SK-N-SH treated with all-trans-retinoic acid at 6 μM for 48 hours (cell line): ENCODE measurements around the gene YWHAE.

Experiments used
- ATAC-seq: fragments of 200-7000 bp; cut with Tn5 transposase; 3 replicates; pipeline ENCODE4 v1.9.1; 2020; ENCODE audit warnings: mild to moderate bottlenecking, moderate library complexity
- ARNTL ChIP-seq: fragments of 450-650 bp; formaldehyde crosslinking; IDR thresholded peaks from 2 replicates; pipeline ENCODE4 v1.5.0; 2020; ENCODE audit warnings: low read depth, mild to moderate bottlenecking, moderate library complexity, borderline replicate concordance
- BACH2 ChIP-seq: fragments of 250-450 bp; sonication (Bioruptor Pico); IDR thresholded peaks from 2 replicates; pipeline ENCODE4 v1.9.0; 2021; ENCODE audit warnings: mild to moderate bottlenecking, borderline replicate concordance
- CSDC2 ChIP-seq: fragments of 250-450 bp; sonication (Bioruptor Pico); IDR thresholded peaks from 2 replicates; pipeline ENCODE4 v1.5.0; 2020; ENCODE audit warnings: mild to moderate bottlenecking, moderate library complexity
- ESRRG ChIP-seq: fragments of 250-450 bp; sonication (Bioruptor Pico); IDR thresholded peaks from 2 replicates; pipeline ENCODE4 v1.6.1; 2021; ENCODE audit warnings: mild to moderate bottlenecking
- ISL1 ChIP-seq: fragments of 250-450 bp; sonication (Bioruptor Pico); IDR thresholded peaks from 2 replicates; pipeline ENCODE4 v2.1.2; 2022; ENCODE audit warnings: mild to moderate bottlenecking, moderate library complexity
- OSR1 ChIP-seq: fragments of 250-450 bp; sonication (Bioruptor Pico); IDR thresholded peaks from 2 replicates; pipeline ENCODE4 v1.8.0; 2022; ENCODE audit warnings: moderate library complexity, mild to moderate bottlenecking, inconsistent platforms
- PPARA ChIP-seq: fragments of 250-450 bp; sonication (Bioruptor Pico); IDR thresholded peaks from 2 replicates; pipeline ENCODE4 v1.5.0; 2020; ENCODE audit warnings: mild to moderate bottlenecking, borderline replicate concordance
- RARB ChIP-seq: fragments of 250-450 bp; sonication (Bioruptor Pico); IDR thresholded peaks from 2 replicates; pipeline ENCODE4 v1.8.0; 2021; ENCODE audit warnings: mild to moderate bottlenecking, moderate library complexity
- SNAI2 ChIP-seq: fragments of 250-450 bp; sonication (Bioruptor Pico); IDR thresholded peaks from 2 replicates; pipeline ENCODE4 v1.5.0; 2020; ENCODE audit warnings: mild to moderate bottlenecking, moderate library complexity
- TCF4 ChIP-seq: fragments of 250-450 bp; sonication (Bioruptor Pico); IDR thresholded peaks from 2 replicates; pipeline ENCODE4 v1.8.0; 2021; ENCODE audit warnings: mild to moderate bottlenecking, moderate library complexity, borderline replicate concordance
- TOX ChIP-seq: fragments of 250-450 bp; sonication (Bioruptor Pico); IDR thresholded peaks from 2 replicates; pipeline ENCODE4 v1.8.0; 2021; ENCODE audit warnings: mild to moderate bottlenecking, moderate library complexity, borderline replicate concordance
- ZC3H10 ChIP-seq: fragments of 250-450 bp; sonication (Bioruptor Pico); IDR thresholded peaks from 2 replicates; pipeline ENCODE4 v1.5.1; 2021; ENCODE audit warnings: mild to moderate bottlenecking, moderate library complexity
- ZFP3 ChIP-seq: fragments of 250-450 bp; sonication (Bioruptor Pico); IDR thresholded peaks from 2 replicates; pipeline ENCODE4 v1.5.0; 2020; ENCODE audit warnings: mild to moderate bottlenecking, moderate library complexity
- ZFP30 ChIP-seq: fragments of 450-650 bp; formaldehyde crosslinking; IDR thresholded peaks from 2 replicates; pipeline ENCODE4 v1.5.0; 2022; ENCODE audit warnings: mild to moderate bottlenecking, moderate library complexity
- ZNF565 ChIP-seq: fragments of 450-650 bp; formaldehyde crosslinking; conservative IDR thresholded peaks from 2 replicates; pipeline ENCODE4 v1.5.0; 2020; ENCODE audit warnings: low read depth, mild to moderate bottlenecking, moderate library complexity
- ZNF70 ChIP-seq: fragments of 450-650 bp; formaldehyde crosslinking; IDR thresholded peaks from 2 replicates; pipeline ENCODE4 v1.5.0; 2020; ENCODE audit warnings: mild to moderate bottlenecking, moderate library complexity
- ZNF8 ChIP-seq: fragments of 450-650 bp; formaldehyde crosslinking; IDR thresholded peaks from 2 replicates; pipeline ENCODE4 v1.5.0; 2020; ENCODE audit warnings: mild to moderate bottlenecking, moderate library complexity
- TF ChIP-seq, protein P1 (sequence below): fragments of 250-450 bp; sonication (Bioruptor Pico); IDR thresholded peaks from 2 replicates; pipeline ENCODE4 v1.8.0; 2020; ENCODE audit warnings: mild to moderate bottlenecking, moderate library complexity, borderline replicate concordance
- TF ChIP-seq, protein P2 (sequence below): fragments of 250-450 bp; sonication (Bioruptor Pico); IDR thresholded peaks from 2 replicates; pipeline ENCODE4 v1.5.0; 2020; ENCODE audit warnings: mild to moderate bottlenecking, moderate library complexity
- TF ChIP-seq, protein P3 (sequence below): fragments of 250-450 bp; sonication (Bioruptor Pico); IDR thresholded peaks from 2 replicates; pipeline ENCODE4 v1.5.1; 2020; ENCODE audit warnings: low read depth, mild to moderate bottlenecking, moderate library complexity
- TF ChIP-seq, protein P4 (sequence below): fragments of 250-450 bp; sonication (Bioruptor Pico); IDR thresholded peaks from 2 replicates; pipeline ENCODE4 v1.8.0; 2021; ENCODE audit warnings: low read depth, mild to moderate bottlenecking, moderate library complexity, borderline replicate concordance

The YWHAE gene

GRCh38 chr17:1385861-1386260, 14.2 kb downstream of the YWHAE start:
- TF ChIP-seq, protein P1, sequence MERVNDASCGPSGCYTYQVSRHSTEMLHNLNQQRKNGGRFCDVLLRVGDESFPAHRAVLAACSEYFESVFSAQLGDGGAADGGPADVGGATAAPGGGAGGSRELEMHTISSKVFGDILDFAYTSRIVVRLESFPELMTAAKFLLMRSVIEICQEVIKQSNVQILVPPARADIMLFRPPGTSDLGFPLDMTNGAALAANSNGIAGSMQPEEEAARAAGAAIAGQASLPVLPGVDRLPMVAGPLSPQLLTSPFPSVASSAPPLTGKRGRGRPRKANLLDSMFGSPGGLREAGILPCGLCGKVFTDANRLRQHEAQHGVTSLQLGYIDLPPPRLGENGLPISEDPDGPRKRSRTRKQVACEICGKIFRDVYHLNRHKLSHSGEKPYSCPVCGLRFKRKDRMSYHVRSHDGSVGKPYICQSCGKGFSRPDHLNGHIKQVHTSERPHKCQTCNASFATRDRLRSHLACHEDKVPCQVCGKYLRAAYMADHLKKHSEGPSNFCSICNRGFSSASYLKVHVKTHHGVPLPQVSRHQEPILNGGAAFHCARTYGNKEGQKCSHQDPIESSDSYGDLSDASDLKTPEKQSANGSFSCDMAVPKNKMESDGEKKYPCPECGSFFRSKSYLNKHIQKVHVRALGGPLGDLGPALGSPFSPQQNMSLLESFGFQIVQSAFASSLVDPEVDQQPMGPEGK (CRISPR knock-in tag), result no peak
- TF ChIP-seq ZFP30 (CRISPR knock-in tag) (no peak), ZNF8 (CRISPR knock-in tag) (no peak), ZNF565 (CRISPR knock-in tag) (no peak), ESRRG (CRISPR knock-in tag) (no peak), ZNF70 (no peak), ZC3H10 (CRISPR knock-in tag) (no peak), ARNTL (CRISPR knock-in tag) (no peak), RARB (CRISPR knock-in tag) (no peak)
- TF ChIP-seq, protein P2, sequence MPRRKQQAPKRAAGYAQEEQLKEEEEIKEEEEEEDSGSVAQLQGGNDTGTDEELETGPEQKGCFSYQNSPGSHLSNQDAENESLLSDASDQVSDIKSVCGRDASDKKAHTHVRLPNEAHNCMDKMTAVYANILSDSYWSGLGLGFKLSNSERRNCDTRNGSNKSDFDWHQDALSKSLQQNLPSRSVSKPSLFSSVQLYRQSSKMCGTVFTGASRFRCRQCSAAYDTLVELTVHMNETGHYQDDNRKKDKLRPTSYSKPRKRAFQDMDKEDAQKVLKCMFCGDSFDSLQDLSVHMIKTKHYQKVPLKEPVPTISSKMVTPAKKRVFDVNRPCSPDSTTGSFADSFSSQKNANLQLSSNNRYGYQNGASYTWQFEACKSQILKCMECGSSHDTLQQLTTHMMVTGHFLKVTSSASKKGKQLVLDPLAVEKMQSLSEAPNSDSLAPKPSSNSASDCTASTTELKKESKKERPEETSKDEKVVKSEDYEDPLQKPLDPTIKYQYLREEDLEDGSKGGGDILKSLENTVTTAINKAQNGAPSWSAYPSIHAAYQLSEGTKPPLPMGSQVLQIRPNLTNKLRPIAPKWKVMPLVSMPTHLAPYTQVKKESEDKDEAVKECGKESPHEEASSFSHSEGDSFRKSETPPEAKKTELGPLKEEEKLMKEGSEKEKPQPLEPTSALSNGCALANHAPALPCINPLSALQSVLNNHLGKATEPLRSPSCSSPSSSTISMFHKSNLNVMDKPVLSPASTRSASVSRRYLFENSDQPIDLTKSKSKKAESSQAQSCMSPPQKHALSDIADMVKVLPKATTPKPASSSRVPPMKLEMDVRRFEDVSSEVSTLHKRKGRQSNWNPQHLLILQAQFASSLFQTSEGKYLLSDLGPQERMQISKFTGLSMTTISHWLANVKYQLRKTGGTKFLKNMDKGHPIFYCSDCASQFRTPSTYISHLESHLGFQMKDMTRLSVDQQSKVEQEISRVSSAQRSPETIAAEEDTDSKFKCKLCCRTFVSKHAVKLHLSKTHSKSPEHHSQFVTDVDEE (CRISPR knock-in tag), result no peak
- TF ChIP-seq, protein P3, sequence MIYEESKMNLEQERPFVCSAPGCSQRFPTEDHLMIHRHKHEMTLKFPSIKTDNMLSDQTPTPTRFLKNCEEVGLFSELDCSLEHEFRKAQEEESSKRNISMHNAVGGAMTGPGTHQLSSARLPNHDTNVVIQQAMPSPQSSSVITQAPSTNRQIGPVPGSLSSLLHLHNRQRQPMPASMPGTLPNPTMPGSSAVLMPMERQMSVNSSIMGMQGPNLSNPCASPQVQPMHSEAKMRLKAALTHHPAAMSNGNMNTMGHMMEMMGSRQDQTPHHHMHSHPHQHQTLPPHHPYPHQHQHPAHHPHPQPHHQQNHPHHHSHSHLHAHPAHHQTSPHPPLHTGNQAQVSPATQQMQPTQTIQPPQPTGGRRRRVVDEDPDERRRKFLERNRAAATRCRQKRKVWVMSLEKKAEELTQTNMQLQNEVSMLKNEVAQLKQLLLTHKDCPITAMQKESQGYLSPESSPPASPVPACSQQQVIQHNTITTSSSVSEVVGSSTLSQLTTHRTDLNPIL (CRISPR knock-in tag), result no peak

DNA sequence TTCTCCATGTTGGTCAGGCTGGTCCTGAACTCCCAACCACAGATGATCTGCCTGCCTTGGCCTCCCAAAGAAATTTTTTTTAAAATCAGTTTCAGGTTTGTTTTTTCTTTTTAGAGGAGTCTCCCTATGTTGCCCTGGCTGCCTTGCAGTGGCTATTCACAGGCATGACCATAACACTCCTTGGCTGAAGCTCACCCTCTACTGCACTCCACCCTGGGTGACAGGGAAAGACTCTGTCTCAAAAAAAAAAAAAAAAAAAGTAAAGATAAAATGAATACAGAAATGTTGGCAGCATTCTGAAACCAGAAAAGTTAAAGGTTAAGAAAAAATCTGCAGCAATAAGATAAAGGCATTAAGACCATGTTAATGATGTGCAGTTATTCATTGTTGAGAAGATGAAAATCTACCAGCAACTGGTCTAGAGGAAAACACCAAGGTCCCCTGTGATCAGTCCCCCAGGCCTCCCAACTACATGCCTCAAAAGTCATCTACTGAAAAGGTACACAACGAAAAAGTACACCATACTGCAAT, 15.1 kb downstream of the YWHAE start:
- no peak for ATAC-seq
- TF ChIP-seq CSDC2 (CRISPR knock-in tag) (no peak), ZNF70 (no peak), ZFP30 (CRISPR knock-in tag) (no peak), PPARA (CRISPR knock-in tag) (no peak), ESRRG (CRISPR knock-in tag) (no peak), RARB (CRISPR knock-in tag) (no peak), SNAI2 (CRISPR knock-in tag) (no peak), ARNTL (CRISPR knock-in tag) (no peak), TCF4 (no peak), ZFP3 (CRISPR knock-in tag) (no peak), ISL1 (no peak), OSR1 (CRISPR knock-in tag) (no peak), ZC3H10 (CRISPR knock-in tag) (no peak), ZNF565 (CRISPR knock-in tag) (no peak), TOX (CRISPR knock-in tag) (no peak), BACH2 (CRISPR knock-in tag) (no peak)
- TF ChIP-seq, protein P1 (CRISPR knock-in tag), result no peak
- TF ChIP-seq, protein P2 (CRISPR knock-in tag), result no peak
- TF ChIP-seq, protein P4, sequence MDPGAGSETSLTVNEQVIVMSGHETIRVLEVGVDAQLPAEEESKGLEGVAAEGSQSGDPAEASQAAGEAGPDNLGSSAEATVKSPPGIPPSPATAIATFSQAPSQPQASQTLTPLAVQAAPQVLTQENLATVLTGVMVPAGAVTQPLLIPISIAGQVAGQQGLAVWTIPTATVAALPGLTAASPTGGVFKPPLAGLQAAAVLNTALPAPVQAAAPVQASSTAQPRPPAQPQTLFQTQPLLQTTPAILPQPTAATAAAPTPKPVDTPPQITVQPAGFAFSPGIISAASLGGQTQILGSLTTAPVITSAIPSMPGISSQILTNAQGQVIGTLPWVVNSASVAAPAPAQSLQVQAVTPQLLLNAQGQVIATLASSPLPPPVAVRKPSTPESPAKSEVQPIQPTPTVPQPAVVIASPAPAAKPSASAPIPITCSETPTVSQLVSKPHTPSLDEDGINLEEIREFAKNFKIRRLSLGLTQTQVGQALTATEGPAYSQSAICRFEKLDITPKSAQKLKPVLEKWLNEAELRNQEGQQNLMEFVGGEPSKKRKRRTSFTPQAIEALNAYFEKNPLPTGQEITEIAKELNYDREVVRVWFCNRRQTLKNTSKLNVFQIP (CRISPR knock-in tag), result no peak
- TF ChIP-seq, protein P3 (CRISPR knock-in tag), result no peak

More at GRCh38 chr17:1385861-1386260, 14.2 kb downstream of the YWHAE start:
- no peak for ATAC-seq
